Activated CD4-positive, alpha-beta T cell treated with anti-CD3 and anti-CD28 coated beads for 36 hours (primary cell): ENCODE results near the gene FBXO45. TPM values are rescaled to one million over a fixed set of nuclear protein-coding genes. Genes with fewer than 3 reads are reported as not detected.
"Not testable (repeated sequence)": the region's sequence is repeated elsewhere in the genome, so short reads cannot be mapped to it uniquely, and the experiment has no call there.

ENCODE experiments used
- ATAC-seq: fragments of 200-7000 bp; cut with Tn5 transposase; one replicate; pipeline ENCODE4 v1.10.0; 2021; ENCODE audit warnings: mild to moderate bottlenecking, moderate library complexity
- CTCF ChIA-PET: fragments of 350-600 bp; sonication (Branson Sonifier 250); formaldehyde crosslinking; loops from one replicate; lab custom pipeline; 2021; ENCODE audit warnings: antibody characterized with exemption; lab: Charles Lee
- POLR2A ChIA-PET: fragments of 350-600 bp; sonication (Branson Sonifier 250); formaldehyde crosslinking; loops from one replicate; lab custom pipeline; 2021; ENCODE audit warnings: antibody characterized with exemption, inconsistent platforms; lab: Charles Lee
- DNase-seq: peaks from one replicate; pipeline ENCODE4 v3.0.0-alpha.2; 2020
- H3K27ac Mint-ChIP-seq: one replicate; pipeline ENCODE4 v1.8.0; 2021; ENCODE audit warnings: mixed read lengths
- H3K27me3 Mint-ChIP-seq: one replicate; pipeline ENCODE4 v1.8.0; 2021; ENCODE audit warnings: mixed read lengths
- H3K36me3 Mint-ChIP-seq: one replicate; pipeline ENCODE4 v1.8.0; 2021; ENCODE audit warnings: low read depth, mixed read lengths
- H3K4me1 Mint-ChIP-seq: one replicate; pipeline ENCODE4 v1.8.0; 2021; ENCODE audit warnings: mixed read lengths
- H3K4me3 Mint-ChIP-seq: one replicate; pipeline ENCODE4 v1.8.0; 2021; ENCODE audit warnings: mild to moderate bottlenecking, moderate library complexity, mixed read lengths
- H3K9me3 Mint-ChIP-seq: one replicate; pipeline ENCODE4 v1.8.0; 2021; ENCODE audit warnings: low read depth, mixed read lengths
- intact Hi-C, 2 experiments: fragments of 100-400 bp; cut with DNase I in 1 of 2; cut with micrococcal nuclease in 1 of 2; formaldehyde crosslinking; loops; one replicate each; pipeline versions ENCODE4 v1.14.2 to v1.15.1; 2022 to 2024; cut with DNase I, micrococcal nuclease
- total RNA-seq, 2 experiments: library from RNA; stranded (reverse); gene quantifications; one replicate each; pipeline ENCODE4 v1.2.3, GENCODE V29; 2021

FBXO45 gene
- total RNA-seq, 2 experiments from 2014 or later: 12.7 to 16.2 TPM

- H3K36me3 Mint-ChIP-seq, ATAC-seq, DNase-seq, intact Hi-C loops, H3K4me3 Mint-ChIP-seq, H3K27me3 Mint-ChIP-seq, H3K27ac Mint-ChIP-seq, POLR2A ChIA-PET, H3K9me3 Mint-ChIP-seq: not testable (repeated sequence)
- H3K4me1 Mint-ChIP-seq: peaks cover 19% of the 10 kb centered on the region
- CTCF ChIA-PET: interaction anchor here (0.6 to 1.5 kb wide), 2 partner anchors 69 to 1163 kb away, joined by 3 to 6 read pairs; no protein-coding TSS in a partner anchor
These were observed 46.8 kb downstream of the FBXO45 start for GRCh38 chr3:196615234-196615633.

- ATAC-seq: no peak
- intact Hi-C loops: no loop called here
- POLR2A ChIA-PET: no interaction called here
These were observed 48.8 kb downstream of the FBXO45 start for GRCh38 chr3:196617256-196617655.

DNA sequence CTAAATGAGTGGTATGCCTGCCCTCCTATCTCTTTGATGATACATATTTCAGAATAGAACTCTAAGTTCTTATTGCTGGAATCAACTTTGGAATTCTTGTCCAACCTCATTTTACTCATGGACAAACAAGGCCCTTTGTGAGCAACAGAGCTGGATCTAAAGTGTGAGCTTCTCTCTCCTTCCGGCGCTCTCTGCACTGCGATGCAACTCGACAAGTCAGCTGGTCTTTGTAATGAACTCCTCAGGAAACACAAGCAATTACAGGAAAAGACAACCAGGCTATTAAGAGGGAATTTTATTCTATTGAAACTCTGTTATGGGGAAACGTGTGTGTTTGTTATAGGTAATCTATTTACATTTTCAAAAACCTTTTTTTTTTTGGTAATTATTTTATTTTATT, 50.8 kb downstream of the FBXO45 start:
- Mint-ChIP-seq H3K4me1 (peaks cover 17% of the 10 kb centered on the region), H3K9me3 (no peaks in the 10 kb centered on the region), H3K36me3 (no peaks in the 10 kb centered on the region), H3K27me3 (no peaks in the 10 kb centered on the region), H3K27ac (no peak overlapping the region), H3K4me3 (no peak overlapping the region)
- intact Hi-C loops: no loop called here
- ATAC-seq: no peak
- POLR2A ChIA-PET: no interaction called here
- CTCF ChIA-PET: interaction anchor here (0.6 kb wide), 1 partner anchor 38 kb away, joined by 3 read pairs; no protein-coding TSS in a partner anchor
- no peak for DNase-seq

More at GRCh38 chr3:196617256-196617655, 48.8 kb downstream of the FBXO45 start:
- CTCF ChIA-PET: interaction anchor here (1.0 kb wide), 1 partner anchor 67 kb away, joined by 4 read pairs; no protein-coding TSS in a partner anchor
- DNase-seq: no peak
- Mint-ChIP-seq H3K36me3 (no peaks in the 10 kb centered on the region), H3K27me3 (no peaks in the 10 kb centered on the region), H3K27ac (no peak overlapping the region), H3K4me3 (no peak overlapping the region), H3K4me1 (peaks cover 17% of the 10 kb centered on the region), H3K9me3 (no peaks in the 10 kb centered on the region)

GRCh38 chr3:196619627-196620026, 51.2 kb downstream of the FBXO45 start:
- POLR2A ChIA-PET, H3K4me3 Mint-ChIP-seq, H3K27me3 Mint-ChIP-seq, intact Hi-C loops, ATAC-seq, H3K27ac Mint-ChIP-seq, H3K9me3 Mint-ChIP-seq, H3K36me3 Mint-ChIP-seq, DNase-seq: not testable (repeated sequence)
- CTCF ChIA-PET: interaction anchor here (0.6 kb wide), 1 partner anchor 38 kb away, joined by 3 read pairs; no protein-coding TSS in a partner anchor
- peaks cover 21% of the 10 kb centered on the region for H3K4me1 Mint-ChIP-seq

DNA sequence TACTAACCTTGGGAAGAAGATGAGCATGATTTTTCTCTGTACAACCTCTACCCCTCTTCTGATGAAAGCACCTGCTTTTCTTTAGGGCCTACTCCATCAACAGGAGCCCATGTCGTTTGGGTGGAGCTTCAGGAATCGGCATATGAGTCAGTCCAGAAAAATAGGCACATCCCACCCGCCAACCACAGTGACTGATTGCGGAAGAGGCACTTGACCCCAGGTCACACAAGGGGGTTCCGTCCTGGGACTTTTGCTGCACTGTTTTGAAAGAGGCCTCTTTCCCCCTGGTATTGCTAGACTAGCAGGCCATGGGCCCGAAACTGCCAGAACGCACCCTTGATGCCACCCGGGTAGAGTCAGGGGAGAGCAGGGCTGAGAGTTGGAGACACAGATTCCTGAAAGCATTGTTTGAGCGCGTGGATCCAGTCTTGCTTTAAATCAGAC, 51.7 kb downstream of the FBXO45 start:
- DNase-seq: peak; percentile 67
- intact Hi-C loops: no loop called here
- ChIA-PET CTCF (no interaction called here), POLR2A (no interaction called here)
- H3K27ac Mint-ChIP-seq: peak overlapping the region; percentile 56
- no peaks in the 10 kb centered on the region for H3K27me3 Mint-ChIP-seq
- ATAC-seq: peak; percentile 66
- H3K4me3 Mint-ChIP-seq: peak overlapping the region; percentile 9
- H3K36me3 Mint-ChIP-seq: no peaks in the 10 kb centered on the region
- no peaks in the 10 kb centered on the region for H3K9me3 Mint-ChIP-seq
- H3K4me1 Mint-ChIP-seq: peaks cover 26% of the 10 kb centered on the region

GRCh38 chr3:196620684-196621083, 52.2 kb downstream of the FBXO45 start:
- Mint-ChIP-seq H3K4me1 (peaks cover 29% of the 10 kb centered on the region), H3K27ac (peak overlapping the region; percentile 56), H3K4me3 (peak overlapping the region; percentile 9), H3K36me3 (no peaks in the 10 kb centered on the region), H3K9me3 (no peaks in the 10 kb centered on the region), H3K27me3 (no peaks in the 10 kb centered on the region)
- no peak for ATAC-seq
- intact Hi-C loops: no loop called here
- DNase-seq: no peak
- ChIA-PET CTCF (no interaction called here), POLR2A (no interaction called here)

- H3K4me3 Mint-ChIP-seq: no peak overlapping the region
- H3K4me1 Mint-ChIP-seq: peaks cover 32% of the 10 kb centered on the region
- intact Hi-C loops: no loop called here
- no peak overlapping the region for H3K27ac Mint-ChIP-seq
- no peaks in the 10 kb centered on the region for H3K9me3 Mint-ChIP-seq
- H3K27me3 Mint-ChIP-seq: no peaks in the 10 kb centered on the region
- ATAC-seq: no peak
- no peaks in the 10 kb centered on the region for H3K36me3 Mint-ChIP-seq
- ChIA-PET POLR2A (no interaction called here), CTCF (interaction anchor here (0.7 to 2.1 kb wide), 4 partner anchors 10 to 19 kb away, joined by 3 to 5 read pairs (median 4); no protein-coding TSS in a partner anchor)
- DNase-seq: no peak
These were observed 53.2 kb downstream of the FBXO45 start for GRCh38 chr3:196621611-196622010.

DNA sequence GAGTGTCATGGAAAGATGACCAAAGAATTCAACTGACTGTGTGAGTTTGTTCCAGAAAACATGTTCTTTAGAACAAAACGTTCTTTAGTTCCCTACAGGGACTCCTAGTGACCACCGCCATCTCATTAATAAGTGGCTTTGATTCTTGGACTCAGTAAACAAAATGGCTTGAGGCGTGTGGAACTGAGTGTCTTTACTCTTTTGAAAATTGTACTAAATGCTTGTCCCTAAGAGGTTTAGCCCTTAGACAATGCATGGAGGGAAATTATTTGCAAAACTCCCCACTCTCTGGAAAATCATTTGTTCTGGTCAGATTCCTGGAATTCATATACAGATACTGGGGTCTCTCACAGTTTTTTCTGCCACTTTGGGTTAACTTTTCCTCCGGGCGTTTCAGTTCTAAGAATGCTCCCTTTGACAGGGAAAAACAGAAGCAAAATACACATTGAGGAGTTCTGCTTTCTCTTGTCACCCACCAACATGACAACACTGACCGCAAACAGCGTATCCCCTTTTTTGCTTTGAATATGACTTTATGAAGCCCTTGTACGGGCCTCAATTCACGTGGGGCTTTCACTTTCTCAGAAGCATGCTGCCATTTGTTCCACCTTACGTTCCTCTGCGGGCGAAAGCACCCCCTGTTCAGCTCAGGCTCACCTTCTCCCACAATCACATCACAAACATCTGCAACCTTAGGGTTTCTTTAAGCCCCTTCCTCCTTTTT, 55.8 kb downstream of the FBXO45 start:
- ATAC-seq (peak; percentile 73), DNase-seq (peak; percentile 74)
- peak overlapping the region; percentile 53 for H3K4me3 Mint-ChIP-seq
- intact Hi-C loops: no loop called here
- H3K27me3 Mint-ChIP-seq: no peaks in the 10 kb centered on the region
- H3K9me3 Mint-ChIP-seq: no peaks in the 10 kb centered on the region
- POLR2A ChIA-PET: no interaction called here
- no peaks in the 10 kb centered on the region for H3K36me3 Mint-ChIP-seq
- peak overlapping the region; percentile 84 for H3K27ac Mint-ChIP-seq
- CTCF ChIA-PET: interaction anchor here (1.3 kb wide), 1 partner anchor 10 kb away, joined by 3 read pairs; no protein-coding TSS in a partner anchor
- H3K4me1 Mint-ChIP-seq: peaks cover 45% of the 10 kb centered on the region

DNA sequence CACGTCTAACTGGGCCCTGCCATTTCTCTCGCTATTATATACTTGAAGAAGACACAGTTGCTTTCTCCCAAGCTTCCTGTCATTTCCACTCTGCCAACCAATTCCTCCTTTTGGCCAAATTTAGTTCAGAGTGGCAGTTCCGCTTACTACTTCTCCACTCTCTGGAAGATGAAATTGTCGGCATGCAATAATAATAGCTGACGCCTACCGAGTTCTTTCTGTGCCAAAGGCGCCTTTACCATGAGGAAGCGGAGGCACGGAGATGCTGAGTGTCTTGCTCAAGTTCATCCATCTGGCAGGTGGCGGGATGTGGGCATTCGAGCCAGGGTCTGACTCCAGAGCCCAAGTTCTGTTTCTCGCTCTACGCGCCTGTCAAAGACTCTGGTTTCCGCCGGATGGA, 56.4 kb downstream of the FBXO45 start:
- Mint-ChIP-seq H3K4me1 (peaks cover 51% of the 10 kb centered on the region), H3K27ac (peak overlapping the region; percentile 84), H3K27me3 (no peaks in the 10 kb centered on the region), H3K36me3 (no peaks in the 10 kb centered on the region), H3K4me3 (peak overlapping the region; percentile 53), H3K9me3 (no peaks in the 10 kb centered on the region)
- intact Hi-C loops: no loop called here
- DNase-seq (no peak), ATAC-seq (no peak)
- ChIA-PET CTCF (interaction anchor here (1.3 kb wide), 1 partner anchor 10 kb away, joined by 3 read pairs; no protein-coding TSS in a partner anchor), POLR2A (no interaction called here)

- Mint-ChIP-seq H3K27ac (peak overlapping the region; percentile 43), H3K4me1 (peaks cover 51% of the 10 kb centered on the region), H3K27me3 (no peaks in the 10 kb centered on the region), H3K9me3 (no peaks in the 10 kb centered on the region), H3K4me3 (no peak overlapping the region), H3K36me3 (no peaks in the 10 kb centered on the region)
- no peak for ATAC-seq
- no peak for DNase-seq
- intact Hi-C loops: no loop called here
- CTCF ChIA-PET: interaction anchor here (1.3 kb wide), 1 partner anchor 9 kb away, joined by 3 read pairs; no protein-coding TSS in a partner anchor
- POLR2A ChIA-PET: no interaction called here
These were observed 56.9 kb downstream of the FBXO45 start for GRCh38 chr3:196625331-196625730.

DNA sequence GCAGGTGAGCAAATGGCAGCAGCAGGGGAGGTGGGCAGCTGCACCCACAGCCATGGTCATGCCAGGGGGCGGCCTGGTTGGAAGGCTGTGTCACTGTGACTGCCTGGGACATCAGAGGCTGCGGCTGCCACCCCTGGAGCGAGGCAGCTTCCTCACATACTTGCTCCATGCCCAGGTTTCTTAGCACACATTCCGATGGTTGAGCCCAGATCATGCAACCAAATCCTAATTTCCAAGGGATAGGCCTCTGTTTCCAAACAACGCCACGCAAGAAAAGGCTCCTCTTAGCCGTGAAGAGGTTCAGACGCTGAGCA, 59.4 kb downstream of the FBXO45 start:
- Mint-ChIP-seq H3K9me3 (no peaks in the 10 kb centered on the region), H3K36me3 (no peaks in the 10 kb centered on the region), H3K4me3 (no peak overlapping the region), H3K27me3 (no peaks in the 10 kb centered on the region), H3K27ac (no peak overlapping the region), H3K4me1 (peaks cover 61% of the 10 kb centered on the region)
- CTCF ChIA-PET: interaction anchor here (2.4 kb wide), 1 partner anchor 12 kb away, joined by 6 read pairs; the partner anchor contains the start of gene NRROS
- ATAC-seq (no peak), DNase-seq (no peak)
- intact Hi-C loops: no loop called here
- POLR2A ChIA-PET: no interaction called here

DNA sequence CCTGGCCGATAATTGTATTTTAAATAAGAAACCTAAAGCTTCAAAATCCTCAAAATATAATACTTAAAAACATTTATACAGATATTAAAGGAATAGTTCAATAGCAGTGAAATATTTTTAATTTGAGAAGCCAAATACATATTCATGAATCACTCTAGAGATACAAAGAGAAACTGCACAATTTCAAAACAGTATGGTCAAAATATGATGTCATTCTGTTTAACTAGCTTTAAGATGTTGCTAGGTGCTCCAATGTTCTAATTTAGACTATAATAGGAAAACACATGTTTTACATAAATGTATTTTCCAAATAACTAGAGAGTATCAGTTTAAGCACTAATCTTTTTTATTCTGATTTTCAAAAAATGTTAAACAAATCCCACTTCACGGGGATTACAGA, 60.8 kb downstream of the FBXO45 start:
- DNase-seq: no peak
- CTCF ChIA-PET: interaction anchor here (1.2 to 2.4 kb wide), 3 partner anchors 10 to 41 kb away, joined by 3 to 6 read pairs (median 4); partner anchors contain the start of gene NRROS
- Mint-ChIP-seq H3K9me3 (no peaks in the 10 kb centered on the region), H3K4me3 (no peak overlapping the region), H3K36me3 (no peaks in the 10 kb centered on the region), H3K27me3 (no peaks in the 10 kb centered on the region), H3K4me1 (peaks cover 70% of the 10 kb centered on the region), H3K27ac (no peak overlapping the region)
- POLR2A ChIA-PET: interaction anchor here (1.2 kb wide), 1 partner anchor 15 kb away, joined by 4 read pairs; no protein-coding TSS in a partner anchor
- ATAC-seq: no peak
- intact Hi-C loops: no loop called here
